Subcutaneous abdominal adipose tissue (tissue), 5 donors: ENCODE measurements around the gene ROBO3.

ENCODE experiments used
- H3K27ac ChIP-seq: one replicate; pipeline ENCODE4 v1.7.0; 2013; ENCODE audit warnings: low read depth, mild to moderate bottlenecking, inconsistent platforms, low read length, moderate library complexity
- H3K27me3 ChIP-seq, 5 donors: one replicate each; pipeline ENCODE4 v1.7.0; 2013; ENCODE audit warnings: low read length in 5 of 5, inconsistent platforms in 1 of 5; ENCODE audit not compliant: control insufficient read depth in 5 of 5, insufficient read depth in 4 of 5
- H3K36me3 ChIP-seq, 5 donors: one replicate each; pipeline ENCODE4 v1.7.0; 2013; ENCODE audit warnings: low read length in 5 of 5; ENCODE audit not compliant: control insufficient read depth in 5 of 5, insufficient read depth in 5 of 5
- H3K4me1 ChIP-seq, 5 donors: one replicate each; pipeline ENCODE4 v1.7.0; 2013; ENCODE audit warnings: low read length in 5 of 5, mild to moderate bottlenecking in 3 of 5, moderate library complexity in 1 of 5; ENCODE audit not compliant: control insufficient read depth in 5 of 5, insufficient read depth in 5 of 5
- H3K4me3 ChIP-seq, 5 donors: one replicate each; pipeline ENCODE4 v1.7.0; 2013; ENCODE audit warnings: low read length in 5 of 5, low read depth in 1 of 5
- H3K9ac ChIP-seq, 5 donors: one replicate each; pipeline ENCODE4 v1.7.0; 2013; ENCODE audit warnings: low read length in 5 of 5, mild to moderate bottlenecking in 4 of 5, moderate library complexity in 3 of 5
- H3K9me3 ChIP-seq, 5 donors: one replicate each; pipeline ENCODE4 v1.7.0; 2013; ENCODE audit warnings: low read length in 5 of 5; ENCODE audit not compliant: control insufficient read depth in 5 of 5
- donor health status: healthy.
- donor health status: healthy.
- donor health status: healthy.
- donor health status: healthy.
- donor health status: healthy.

Gene ROBO3

DNA sequence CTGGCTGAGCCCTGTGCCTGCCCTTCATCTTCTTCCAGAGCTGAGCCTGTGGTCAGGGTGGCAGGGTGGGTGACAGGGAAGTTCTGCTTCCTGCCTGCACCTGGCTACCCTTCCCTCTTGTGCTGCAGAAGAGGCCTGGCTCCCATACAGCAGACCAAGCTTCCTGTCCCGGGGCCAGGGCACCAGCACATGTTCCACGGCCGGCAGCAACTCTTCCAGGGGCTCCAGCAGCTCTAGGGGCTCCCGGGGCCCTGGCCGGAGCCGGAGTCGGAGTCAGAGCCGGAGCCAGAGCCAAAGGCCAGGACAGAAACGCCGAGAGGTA, 15.0 kb downstream of the ROBO3 start:
- peaks cover 6 to 81% (median 40%) of the 10 kb centered on the region in 5 donors for H3K4me1 ChIP-seq
- H3K27ac ChIP-seq = no peak overlapping the region
- no peak overlapping the region for H3K4me3 ChIP-seq
- no peaks in the 10 kb centered on the region for H3K9me3 ChIP-seq
- H3K27me3 ChIP-seq = no peaks in the 10 kb centered on the region
- no peak overlapping the region for H3K9ac ChIP-seq
- H3K36me3 ChIP-seq = peaks cover 0 to 15% (median 8%) of the 10 kb centered on the region in 5 donors

- no peaks in the 10 kb centered on the region for H3K27me3 ChIP-seq
- no peak overlapping the region for H3K9ac ChIP-seq
- H3K9me3 ChIP-seq = no peaks in the 10 kb centered on the region
- no peak overlapping the region for H3K4me3 ChIP-seq
- no peak overlapping the region for H3K27ac ChIP-seq
- peaks cover 0 to 16% (median 11%) of the 10 kb centered on the region in 5 donors for H3K36me3 ChIP-seq
- H3K4me1 ChIP-seq = peaks cover 3 to 81% (median 34%) of the 10 kb centered on the region in 5 donors
These were observed 15.7 kb downstream of the ROBO3 start for GRCh38 chr11:124880958-124881357.

GRCh38 chr11:124882339-124883071, 17.3 kb downstream of the ROBO3 start:
- Histone ChIP-seq H3K36me3 (peaks cover 0 to 22% (median 21%) of the 10 kb centered on the region in 5 donors), H3K4me1 (peaks cover 3 to 82% (median 26%) of the 10 kb centered on the region in 5 donors), H3K4me3 (peak overlapping the region in 1 of 5 donors; percentile 36), H3K27ac (peak overlapping the region; percentile 79), H3K9me3 (no peaks in the 10 kb centered on the region), H3K9ac (peak overlapping the region in 3 of 5 donors; percentile 31 to 48 (median 40)), H3K27me3 (no peaks in the 10 kb centered on the region)

GRCh38 chr11:124884340-124884739, 19.1 kb downstream of the ROBO3 start:
- H3K27ac ChIP-seq = peak overlapping the region; percentile 6
- H3K36me3 ChIP-seq = peaks cover 0 to 23% (median 22%) of the 10 kb centered on the region in 5 donors
- H3K9me3 ChIP-seq = no peaks in the 10 kb centered on the region
- no peak overlapping the region for H3K4me3 ChIP-seq
- no peaks in the 10 kb centered on the region for H3K27me3 ChIP-seq
- H3K4me1 ChIP-seq = peaks cover 14 to 82% (median 38%) of the 10 kb centered on the region in 5 donors
- H3K9ac ChIP-seq = peak overlapping the region in 1 of 5 donors; percentile 7

GRCh38 chr11:124884869-124885479, 19.7 kb downstream of the ROBO3 start:
- Histone ChIP-seq H3K9me3 (no peaks in the 10 kb centered on the region), H3K4me3 (no peak overlapping the region), H3K4me1 (peaks cover 14 to 83% (median 39%) of the 10 kb centered on the region in 5 donors)

DNA sequence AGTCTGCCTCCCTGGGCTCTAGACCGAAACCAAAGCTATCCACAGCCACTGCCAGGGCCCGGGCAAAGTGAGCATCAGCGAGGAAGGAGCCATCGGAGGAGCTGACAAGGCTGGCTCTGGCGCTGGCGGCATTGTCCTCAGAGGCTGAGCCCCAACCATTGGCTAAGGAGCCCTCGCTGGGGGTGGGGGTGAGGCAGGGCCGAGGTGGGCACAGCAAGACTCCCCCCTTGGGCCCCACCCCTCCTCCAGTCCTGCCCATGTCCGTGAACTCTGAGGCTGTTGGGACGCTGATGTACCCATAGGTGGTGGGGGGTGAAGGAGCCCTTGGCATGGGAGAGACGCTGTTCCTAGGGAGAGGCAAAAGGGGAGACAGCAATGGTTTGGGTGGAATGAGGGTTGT, 21.2 kb downstream of the ROBO3 start:
- Histone ChIP-seq H3K4me3 (no peak overlapping the region), H3K4me1 (peaks cover 25 to 84% (median 50%) of the 10 kb centered on the region in 5 donors), H3K9ac (no peak overlapping the region), H3K36me3 (peaks cover 0 to 34% (median 26%) of the 10 kb centered on the region in 5 donors), H3K9me3 (no peaks in the 10 kb centered on the region), H3K27me3 (no peaks in the 10 kb centered on the region), H3K27ac (no peak overlapping the region)

More at GRCh38 chr11:124884869-124885479, 19.7 kb downstream of the ROBO3 start:
- no peak overlapping the region for H3K9ac ChIP-seq
- H3K27me3 ChIP-seq = no peaks in the 10 kb centered on the region
- H3K36me3 ChIP-seq = peaks cover 0 to 25% (median 22%) of the 10 kb centered on the region in 5 donors
- H3K27ac ChIP-seq = peak overlapping the region; percentile 6

DNA sequence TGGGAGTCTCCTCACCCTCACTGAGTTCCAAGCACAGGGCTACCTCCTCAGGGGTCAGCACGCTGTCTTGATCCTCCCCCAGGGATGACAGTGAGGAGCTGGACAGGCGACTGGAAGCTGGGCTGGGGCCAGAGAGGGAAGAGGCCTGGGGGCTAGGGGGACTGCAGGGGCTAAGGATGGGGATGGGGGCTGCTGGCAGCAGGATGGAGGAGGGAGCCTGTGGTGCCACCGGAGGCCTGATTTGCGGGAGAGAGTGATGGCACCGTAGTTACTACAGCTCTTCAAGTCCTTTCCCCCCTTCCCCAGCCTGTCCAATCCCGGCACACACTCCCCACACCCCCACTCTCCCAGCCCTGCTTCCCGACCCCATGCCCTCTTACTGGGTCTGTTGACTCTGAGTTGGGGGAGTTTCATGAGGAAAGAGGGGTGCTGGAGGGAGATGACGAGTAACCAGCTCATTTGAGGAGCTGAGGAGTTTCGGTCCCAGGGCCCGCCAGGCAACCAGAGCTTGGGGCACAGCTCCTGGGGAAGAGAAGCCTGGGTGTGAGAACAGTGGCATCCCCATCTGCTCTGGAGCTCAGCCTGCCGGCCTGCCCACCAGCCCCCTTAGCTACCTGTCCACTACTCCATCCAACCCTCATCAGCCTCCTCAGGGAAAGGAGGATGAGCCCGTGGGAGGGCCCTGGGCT, 21.9 kb downstream of the ROBO3 start:
- Histone ChIP-seq H3K9me3 (no peaks in the 10 kb centered on the region), H3K4me1 (peaks cover 30 to 89% (median 55%) of the 10 kb centered on the region in 5 donors), H3K27ac (no peak overlapping the region), H3K4me3 (no peak overlapping the region), H3K27me3 (no peaks in the 10 kb centered on the region), H3K36me3 (peaks cover 0 to 40% (median 27%) of the 10 kb centered on the region in 5 donors), H3K9ac (no peak overlapping the region)

DNA sequence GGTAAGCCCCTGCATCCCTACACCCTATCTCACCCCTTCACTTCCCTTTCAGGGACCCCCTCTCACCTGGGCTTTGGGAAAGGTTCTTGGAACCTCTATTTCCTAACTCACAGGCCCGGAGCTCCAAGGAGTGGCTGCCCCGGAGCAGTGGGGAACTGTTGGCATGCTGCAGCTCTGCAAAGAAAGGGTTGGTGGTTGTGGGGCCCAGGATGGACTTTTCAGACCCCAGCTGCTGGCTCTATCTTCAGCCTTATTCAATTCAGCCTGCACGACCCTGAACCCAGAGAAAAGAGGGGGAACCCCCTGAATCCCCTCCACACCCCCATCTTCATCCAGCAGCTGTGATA, 22.4 kb downstream of the ROBO3 start:
- peaks cover 30 to 89% (median 55%) of the 10 kb centered on the region in 5 donors for H3K4me1 ChIP-seq
- peak overlapping the region; percentile 41 for H3K27ac ChIP-seq
- H3K9ac ChIP-seq = no peak overlapping the region
- H3K36me3 ChIP-seq = peaks cover 0 to 44% (median 27%) of the 10 kb centered on the region in 5 donors
- H3K4me3 ChIP-seq = no peak overlapping the region
- no peaks in the 10 kb centered on the region for H3K9me3 ChIP-seq
- H3K27me3 ChIP-seq = no peaks in the 10 kb centered on the region

GRCh38 chr11:124889191-124890091, 24.2 kb downstream of the ROBO3 start:
- peaks cover 0 to 53% (median 34%) of the 10 kb centered on the region in 5 donors for H3K36me3 ChIP-seq
- H3K9me3 ChIP-seq = no peaks in the 10 kb centered on the region
- H3K4me3 ChIP-seq = no peak overlapping the region
- peak overlapping the region; percentile 56 for H3K27ac ChIP-seq
- H3K9ac ChIP-seq = no peak overlapping the region
- H3K27me3 ChIP-seq = no peaks in the 10 kb centered on the region
- peaks cover 39 to 94% (median 71%) of the 10 kb centered on the region in 5 donors for H3K4me1 ChIP-seq
